ENCODE data around the gene ZNF883. TPM values are rescaled to one million over a fixed set of nuclear protein-coding genes. Genes with fewer than 3 reads are reported as not detected.

ZNF883 gene
- total RNA-seq, 4 donors from 2014 or later, result 1.1 to 1.6 TPM; not detected in 2

- peaks cover 0 to 3% (median 0%) of the 10 kb centered on the region in 4 donors for H3K4me1 ChIP-seq
- H3K9me3 ChIP-seq, result no peaks in the 10 kb centered on the region
- H3K4me3 ChIP-seq, result no peak overlapping the region
- no peak for DNase-seq
- no peak overlapping the region for H3K27ac ChIP-seq
- H3K27me3 ChIP-seq, result no peaks in the 10 kb centered on the region
- H3K36me3 ChIP-seq, result no peaks in the 10 kb centered on the region
- TF ChIP-seq CTCF (IDR thresholded peaks at IDR 0.05) (no peak), POLR2A (IDR thresholded peaks at IDR 0.05) (no peak)
Measured at GRCh38 chr9:112911736-112912135, 100.3 kb downstream of the ZNF883 start.

Other genes with a start within 250 kb of the ZNF883 start
- not detected for gene SLC46A2, start 121.3 kb downstream of the ZNF883 start, total RNA-seq
- 1 to 10 TPM in 2 of 4 donors, under 1 TPM in 2; 0.53 to 3.3 (median 1.0) TPM for gene ZFP37, start 44.5 kb upstream of the ZNF883 start, total RNA-seq
- 100 to 1,000 TPM in 1 of 4 donors, 10 to 100 TPM in 3; 12.4 to 116 (median 56.2) TPM for gene SLC31A2, start 138.8 kb upstream of the ZNF883 start, total RNA-seq
- gene FKBP15, start 209.1 kb upstream of the ZNF883 start, total RNA-seq, result 10 to 100 TPM; 25.9 to 44.6 (median 32.5) TPM
- 10 to 100 TPM in 3 of 4 donors, 1 to 10 TPM in 1; 7.4 to 82.7 (median 50.6) TPM for gene SLC31A1, start 209.4 kb upstream of the ZNF883 start, total RNA-seq

Data from Peyer's patch (tissue), 4 donors.